Muscle of leg (tissue), 16 donors: ENCODE measurements around the gene MANBA. TPM values are rescaled to one million over a fixed set of nuclear protein-coding genes. Genes with fewer than 3 reads are reported as not detected.

Experiments used
- DNase-seq: peaks from one replicate; pipeline ENCODE4 v3.0.0; 2013
- H3K27ac ChIP-seq: one replicate; pipeline ENCODE4 v1.5.1; 2013; ENCODE audit warnings: mild to moderate bottlenecking, low read length, control low read depth
- H3K27me3 ChIP-seq: one replicate; pipeline ENCODE4 v1.6.1; 2013; ENCODE audit warnings: low read length; ENCODE audit not compliant: control insufficient read depth, insufficient read depth
- H3K36me3 ChIP-seq: one replicate; pipeline ENCODE4 v1.6.1; 2013; ENCODE audit warnings: low read length; ENCODE audit not compliant: control insufficient read depth, insufficient read depth
- H3K4me1 ChIP-seq: one replicate; pipeline ENCODE4 v1.6.1; 2013; ENCODE audit warnings: low read length; ENCODE audit not compliant: control insufficient read depth, insufficient read depth
- H3K4me3 ChIP-seq: one replicate; pipeline ENCODE4 v1.5.1; 2013; ENCODE audit warnings: low read length, control low read depth
- H3K9me3 ChIP-seq: replicated peaks from 2 replicates; pipeline ENCODE4 v1.6.1; 2013; ENCODE audit warnings: low read depth, low read length; ENCODE audit not compliant: control insufficient read depth
- WGBS: methylation state at CpG from one replicate; pipeline ENCODE4 v1.1.5; 2013; ENCODE audit warnings: missing lambda C conversion rate; ENCODE audit not compliant: insufficient coverage; 5-methylcytosine and 5-hydroxymethylcytosine counted together
- long read RNA-seq, 11 donors: transcript quantifications; one replicate each; lab custom pipeline, GENCODE V29; 2026
- polyA plus RNA-seq, 8 donors: library from polyadenylated mRNA; unstranded; fragments of 120-200 nt; gene quantifications; one replicate each; pipeline versions ENCODE4 v1.2.1 to v1.2.3, GENCODE V29; 2013; ENCODE audit warnings: inconsistent platforms in 1 of 8, low replicate concordance in 1 of 8; ENCODE audit not compliant: insufficient read length in 8 of 8, insufficient read depth in 1 of 8
- total RNA-seq: library from RNA; stranded (reverse); fragments of 120-200 nt; gene quantifications from one replicate; pipeline ENCODE4 v1.2.4, GENCODE V29; 2013

MANBA gene
- total RNA-seq (25.8 TPM), polyA plus RNA-seq (10 to 100 TPM in 5 of 8 donors, 1 to 10 TPM in 3; 7.7 to 17.4 (median 10.7) TPM)
- long read RNA-seq, donor 1 = 0 reads
- long read RNA-seq, donor 2 = 0 reads
- long read RNA-seq, donor 3, partial matches to known transcripts = 9 of 10 reads
- long read RNA-seq, donor 3, other reads (novel, unspliced or antisense) = 0 of 10 reads
- long read RNA-seq, donor 4 = 0 reads
- long read RNA-seq, donor 5, transcript MANBA-201 (17 exons, 3,361 nt) = major isoform, 5 of 24 reads
- long read RNA-seq, donor 5, partial matches to known transcripts = 18 of 24 reads
- long read RNA-seq, donor 5, other reads (novel, unspliced or antisense) = 0 of 24 reads
- long read RNA-seq, donor 6, partial matches to known transcripts = 11 of 12 reads
- long read RNA-seq, donor 6, other reads (novel, unspliced or antisense) = 0 of 12 reads
- long read RNA-seq, donor 7, partial matches to known transcripts = 6 of 10 reads
- long read RNA-seq, donor 7, other reads (novel, unspliced or antisense) = 0 of 10 reads
- long read RNA-seq, donor 8, partial matches to known transcripts = 6 of 7 reads
- long read RNA-seq, donor 8, other reads (novel, unspliced or antisense) = 0 of 7 reads
- long read RNA-seq, donor 9, partial matches to known transcripts = 5 of 5 reads
- long read RNA-seq, donor 9, other reads (novel, unspliced or antisense) = 0 of 5 reads
- long read RNA-seq, donor 10, partial matches to known transcripts = 0 of 1 reads
- long read RNA-seq, donor 10, other reads (novel, unspliced or antisense) = 0 of 1 reads
- long read RNA-seq, donor 11, partial matches to known transcripts = 5 of 7 reads
- long read RNA-seq, donor 11, other reads (novel, unspliced or antisense) = 0 of 7 reads

DNA sequence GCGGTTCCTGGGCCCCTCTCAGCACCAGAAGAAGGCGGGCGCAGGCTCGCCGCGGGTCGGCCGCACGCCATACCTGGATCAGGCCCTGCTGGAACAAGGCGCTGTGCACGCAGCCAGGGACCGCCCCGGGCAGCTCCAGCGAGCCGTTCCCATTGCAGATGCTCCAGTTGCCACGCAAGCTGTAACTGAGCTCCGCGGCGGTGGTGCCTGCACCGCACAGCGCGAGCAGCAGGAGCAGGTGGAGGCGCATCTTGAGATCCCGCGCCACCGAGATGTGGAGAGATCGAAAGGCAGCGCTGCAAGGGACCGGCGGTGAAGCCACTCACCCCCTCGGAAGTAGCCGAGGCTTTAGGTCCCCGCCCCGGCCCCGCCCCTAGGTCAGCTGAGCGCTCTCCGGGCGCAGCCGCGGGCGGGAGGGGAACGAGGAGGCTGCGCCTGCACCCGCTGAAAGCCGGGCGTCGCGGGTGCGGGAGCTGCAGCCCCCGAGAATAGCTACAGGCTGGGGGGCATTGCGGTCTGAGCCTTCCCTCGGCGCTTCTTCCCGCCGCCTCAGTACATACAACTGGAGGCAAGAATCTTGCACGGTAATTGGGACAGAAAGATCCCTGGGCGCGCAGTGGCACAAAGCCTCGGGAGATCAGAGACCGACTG lies at the start of gene MANBA:
Gene MANBA (minus strand): TSS at position 324 of the 651 bp plus-strand sequence. CDS start 74 bp downstream, at position 250.
- no peaks in the 10 kb centered on the region for H3K9me3 ChIP-seq
- under 1% methylated on average over 60 of the region's 60 CpGs for WGBS
- peaks cover 2% of the 10 kb centered on the region for H3K4me1 ChIP-seq
- peak; percentile 93 for DNase-seq
- peak within 1 kb of the TSS; percentile 83 for H3K27ac ChIP-seq
- peak within 1 kb of the TSS; percentile 79 for H3K4me3 ChIP-seq
- H3K36me3 ChIP-seq = no peaks in the 10 kb centered on the region
- peaks cover 4% of the 10 kb centered on the region for H3K27me3 ChIP-seq

DNA sequence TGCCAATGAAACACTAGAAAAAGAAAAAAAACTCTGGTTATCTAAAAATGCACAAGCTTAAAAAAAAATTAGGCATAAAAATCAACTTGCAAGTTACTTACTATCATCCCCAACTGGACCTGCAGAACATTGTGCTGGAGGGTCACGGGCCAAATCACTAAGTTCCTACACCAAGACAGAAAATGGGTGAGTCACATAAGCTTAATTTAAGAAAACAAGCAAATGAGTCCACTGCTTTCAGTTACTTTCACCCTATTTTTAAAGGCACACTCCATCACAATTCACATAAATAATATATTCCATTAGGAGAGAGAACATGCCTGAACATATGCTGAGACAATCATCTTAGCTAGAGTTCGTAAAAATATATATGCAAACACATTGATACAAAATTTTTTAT lies 48.9 kb upstream of the MANBA start:
- Histone ChIP-seq H3K4me3 (no peak overlapping the region), H3K27ac (peak overlapping the region; percentile 72), H3K4me1 (peaks cover 7% of the 10 kb centered on the region), H3K27me3 (no peaks in the 10 kb centered on the region), H3K36me3 (peaks cover 10% of the 10 kb centered on the region), H3K9me3 (no peaks in the 10 kb centered on the region)
- no peak for DNase-seq
- no CpG with 5 or more reads among the region's 2 CpGs for WGBS

DNA sequence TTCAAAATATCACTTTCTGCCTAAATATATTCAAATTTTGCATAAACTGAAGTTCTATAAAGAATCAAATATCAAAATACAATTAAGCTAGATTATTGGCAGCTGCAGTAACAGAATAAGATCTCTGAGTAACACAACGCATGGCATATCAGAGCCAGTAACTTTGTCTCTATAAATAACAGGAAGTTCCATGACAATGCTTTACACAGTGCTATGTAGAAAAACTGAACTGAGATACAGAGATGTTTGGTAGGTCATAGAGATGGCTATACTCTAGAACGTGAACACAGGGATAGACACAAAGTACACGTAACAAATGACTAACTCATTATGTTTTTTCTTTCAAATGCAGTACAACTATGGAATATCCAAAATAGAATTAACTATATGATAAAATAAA lies 48.4 kb upstream of the MANBA start:
- Histone ChIP-seq H3K4me3 (no peak overlapping the region), H3K4me1 (peaks cover 7% of the 10 kb centered on the region), H3K9me3 (no peaks in the 10 kb centered on the region), H3K27ac (peak overlapping the region; percentile 72), H3K36me3 (peaks cover 10% of the 10 kb centered on the region), H3K27me3 (no peaks in the 10 kb centered on the region)
- WGBS = no CpG with 5 or more reads among the region's 3 CpGs
- DNase-seq = peak; percentile 30

DNA sequence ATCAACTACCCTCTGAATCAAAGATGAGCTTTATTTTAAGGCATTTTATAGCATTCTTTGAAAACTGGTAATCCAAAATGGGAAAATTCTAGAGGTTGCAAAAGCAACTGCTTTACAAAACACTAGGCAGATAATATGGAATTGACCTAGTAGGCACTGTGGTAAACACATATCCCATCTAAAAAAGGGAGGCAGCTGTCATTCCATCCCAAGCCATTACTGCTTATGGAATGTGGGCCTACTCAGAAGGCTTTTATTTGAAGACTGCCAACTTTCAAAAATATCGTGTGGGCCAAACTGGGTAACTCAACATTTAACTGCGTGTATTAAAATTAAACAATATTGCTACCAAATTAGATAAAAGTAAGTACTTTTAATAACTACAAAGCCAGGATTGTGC lies 47.2 kb upstream of the MANBA start:
- Histone ChIP-seq H3K4me1 (peaks cover 7% of the 10 kb centered on the region), H3K27ac (peak overlapping the region; percentile 58), H3K36me3 (peaks cover 19% of the 10 kb centered on the region), H3K27me3 (no peaks in the 10 kb centered on the region), H3K9me3 (no peaks in the 10 kb centered on the region), H3K4me3 (no peak overlapping the region)
- no CpG with 5 or more reads among the region's 2 CpGs for WGBS
- peak; percentile 37 for DNase-seq

DNA sequence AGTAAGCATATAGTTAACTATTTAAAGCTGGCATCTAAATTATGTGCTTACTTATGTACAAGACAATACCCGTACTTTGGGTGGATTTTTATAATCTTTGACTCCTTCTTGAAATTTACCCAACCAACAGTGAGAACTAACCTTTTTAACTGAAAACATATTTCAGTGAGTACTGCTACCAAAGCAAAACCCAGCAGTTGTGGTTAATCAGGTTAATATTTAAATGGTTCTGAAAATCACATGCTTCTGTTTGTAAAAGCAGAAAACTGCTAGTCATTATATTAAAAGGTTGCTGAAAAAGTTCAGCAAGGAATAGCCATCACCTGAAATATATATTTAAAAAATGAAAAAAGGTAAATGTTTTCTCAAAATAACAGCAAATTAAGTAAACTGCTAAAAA lies 46.6 kb upstream of the MANBA start:
- peaks cover 19% of the 10 kb centered on the region for H3K36me3 ChIP-seq
- H3K4me1 ChIP-seq = peaks cover 7% of the 10 kb centered on the region
- DNase-seq = no peak
- WGBS = no CpG with 5 or more reads among the region's 1 CpG
- H3K27ac ChIP-seq = no peak overlapping the region
- H3K4me3 ChIP-seq = no peak overlapping the region
- no peaks in the 10 kb centered on the region for H3K27me3 ChIP-seq
- H3K9me3 ChIP-seq = no peaks in the 10 kb centered on the region

DNA sequence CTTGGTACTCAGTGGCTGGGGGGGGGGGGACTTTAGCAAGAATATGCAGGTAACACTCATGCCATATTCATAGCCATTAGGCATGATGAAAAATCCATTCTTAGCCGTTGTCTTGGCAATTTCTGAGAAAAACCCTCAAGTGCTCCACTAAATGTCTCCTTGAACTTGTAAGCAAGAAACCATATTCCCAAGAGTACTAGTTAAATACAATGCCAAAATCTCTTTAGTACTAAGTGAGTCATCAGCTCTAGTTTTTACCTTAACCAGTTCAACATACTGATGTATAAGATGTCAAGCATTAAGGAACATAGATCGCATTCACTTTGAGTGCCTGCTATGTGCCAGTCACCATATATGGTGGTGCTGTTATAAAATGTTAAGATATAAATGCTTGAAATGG lies 39.0 kb upstream of the MANBA start:
- no peaks in the 10 kb centered on the region for H3K27me3 ChIP-seq
- no peak overlapping the region for H3K27ac ChIP-seq
- no peak for DNase-seq
- H3K4me3 ChIP-seq = no peak overlapping the region
- peaks cover 38% of the 10 kb centered on the region for H3K36me3 ChIP-seq
- H3K4me1 ChIP-seq = no peaks in the 10 kb centered on the region
- WGBS = no CpG with 5 or more reads among the region's 2 CpGs
- H3K9me3 ChIP-seq = no peaks in the 10 kb centered on the region

DNA sequence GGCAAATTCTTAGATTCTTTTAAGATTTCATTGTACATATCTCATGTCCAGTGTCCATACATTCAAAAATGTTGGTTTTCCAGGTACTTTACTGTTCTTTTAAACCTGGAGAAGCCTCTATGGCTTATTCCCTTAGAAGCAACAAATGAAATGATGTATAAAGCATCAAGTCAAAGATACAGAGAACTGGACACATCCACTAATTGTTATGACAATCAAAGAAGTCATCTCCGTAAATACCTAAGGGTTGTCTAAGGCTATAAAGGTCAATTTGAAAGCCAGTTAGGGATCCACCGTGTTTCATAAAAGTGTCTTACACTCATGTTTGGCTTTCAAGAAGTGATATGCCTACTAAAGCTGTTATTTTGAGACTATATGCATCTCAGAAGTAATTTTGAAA lies 34.2 kb upstream of the MANBA start:
- Histone ChIP-seq H3K27ac (no peak overlapping the region), H3K36me3 (peaks cover 38% of the 10 kb centered on the region)

DNA sequence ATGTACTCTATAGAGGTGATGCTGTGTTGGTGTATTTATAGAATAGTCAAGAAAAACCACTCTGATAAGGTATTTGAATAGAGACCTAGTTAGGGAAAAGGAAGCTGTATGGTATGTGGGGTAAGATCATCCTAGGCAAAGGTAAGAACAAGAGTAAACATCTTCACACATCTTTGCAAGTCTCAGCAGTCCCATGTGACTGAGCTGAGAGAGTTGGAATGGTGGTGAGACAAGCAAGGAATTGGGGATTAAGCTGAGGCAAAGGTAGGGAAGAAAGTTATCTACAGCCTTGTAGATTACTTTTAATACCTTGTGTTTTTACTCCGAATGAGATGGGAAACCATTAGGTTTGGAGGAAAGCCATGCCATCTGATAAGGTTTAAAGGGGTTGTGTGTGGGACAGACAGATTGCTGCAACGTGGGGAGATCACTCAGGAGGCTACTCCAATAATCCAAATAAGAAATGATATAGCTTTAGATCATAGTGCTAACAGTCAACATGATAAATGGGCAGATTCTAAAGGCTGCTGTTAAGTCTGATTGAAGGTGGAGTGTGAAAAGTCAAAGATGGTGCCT lies 31.7 kb upstream of the MANBA start:
- no peaks in the 10 kb centered on the region for H3K27me3 ChIP-seq
- H3K27ac ChIP-seq = no peak overlapping the region
- peaks cover 2% of the 10 kb centered on the region for H3K9me3 ChIP-seq
- no CpG with 5 or more reads among the region's 2 CpGs for WGBS
- H3K4me3 ChIP-seq = no peak overlapping the region
- DNase-seq = no peak
- H3K4me1 ChIP-seq = no peaks in the 10 kb centered on the region
- peaks cover 27% of the 10 kb centered on the region for H3K36me3 ChIP-seq

More for the DNA sequence above, 34.2 kb upstream of the MANBA start:
- H3K4me3 ChIP-seq = no peak overlapping the region
- no peaks in the 10 kb centered on the region for H3K27me3 ChIP-seq
- no peaks in the 10 kb centered on the region for H3K9me3 ChIP-seq
- H3K4me1 ChIP-seq = no peaks in the 10 kb centered on the region
- no CpG with 5 or more reads among the region's 2 CpGs for WGBS
- no peak for DNase-seq

DNA sequence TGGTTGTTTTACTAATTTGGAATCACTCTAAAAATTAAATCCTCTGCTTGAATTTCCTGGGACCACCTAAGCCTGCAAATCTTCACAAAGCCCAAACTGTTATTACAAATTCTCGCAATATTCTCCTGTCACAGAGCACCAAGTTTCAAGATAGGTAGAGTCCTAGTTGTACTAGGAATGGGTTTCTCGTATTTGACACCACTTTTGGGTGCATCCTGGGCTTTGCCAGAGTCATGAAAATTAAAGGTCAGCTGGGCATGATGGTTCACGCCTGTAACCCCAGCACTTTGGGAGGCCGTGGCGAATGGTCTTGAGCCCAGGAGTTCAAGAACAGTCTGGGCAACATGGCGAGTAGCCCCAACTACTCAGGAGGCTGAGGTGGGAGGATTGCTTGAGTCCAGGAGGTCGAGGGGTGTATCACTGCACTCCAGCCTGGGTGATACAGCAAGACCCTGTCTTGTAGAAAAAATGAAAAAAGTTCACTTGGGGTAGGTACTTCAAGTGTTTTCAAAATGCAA lies 30.6 kb upstream of the MANBA start:
- DNase-seq = no peak
- Histone ChIP-seq H3K4me1 (no peaks in the 10 kb centered on the region), H3K27ac (no peak overlapping the region), H3K36me3 (peaks cover 24% of the 10 kb centered on the region), H3K9me3 (peaks cover 2% of the 10 kb centered on the region), H3K4me3 (no peak overlapping the region), H3K27me3 (no peaks in the 10 kb centered on the region)
- WGBS = 99% methylated on average over 7 of the region's 7 CpGs
